GM12878 (cell line): Measurements from ENCODE around the gene AKAP13. TPM values are rescaled to one million over a fixed set of nuclear protein-coding genes. Genes with fewer than 3 reads are reported as not detected.

Experiments
- BACH1 ChIP-seq: fragments of 450-650 bp; IDR thresholded peaks from 2 replicates; pipeline ENCODE4 v1.6.1; 2017; ENCODE audit warnings: mild to moderate bottlenecking, borderline replicate concordance
- ETV6 ChIP-seq, 2 experiments: fragments of 450-650 bp in 1 of 2; IDR thresholded peaks in 1 of 2; conservative IDR thresholded peaks in 1 of 2; 2 replicates each; pipeline ENCODE4 v1.6.1; 2014; ENCODE audit warnings: antibody characterized with exemption in 1 of 2, borderline replicate concordance in 1 of 2, low read depth in 1 of 2, mild to moderate bottlenecking in 1 of 2, moderate library complexity in 1 of 2
- FOXM1 ChIP-seq: IDR thresholded peaks from 2 replicates; pipeline ENCODE4 v1.6.1; 2012; ENCODE audit warnings: low read depth, mild to moderate bottlenecking, inconsistent platforms, low read length, moderate library complexity
- GATAD2B ChIP-seq: fragments of 450-650 bp; conservative IDR thresholded peaks from 2 replicates; pipeline ENCODE4 v1.6.1; 2017; ENCODE audit warnings: low read depth, mild to moderate bottlenecking, moderate library complexity
- HCFC1 ChIP-seq: fragments of 150-350 bp; IDR thresholded peaks from 2 replicates; pipeline ENCODE4 v1.6.1; 2014; ENCODE audit warnings: low read length
- LARP7 ChIP-seq: fragments of 450-650 bp; IDR thresholded peaks from 2 replicates; pipeline ENCODE4 v1.6.1; 2017; ENCODE audit warnings: mild to moderate bottlenecking
- NFYA ChIP-seq: IDR thresholded peaks from 2 replicates; pipeline ENCODE4 v1.6.1; 2011; ENCODE audit warnings: low read depth, mild to moderate bottlenecking, low read length, improper control_type of control experiment, borderline replicate concordance
- STAT1 ChIP-seq: fragments of 450-650 bp; conservative IDR thresholded peaks from 2 replicates; pipeline ENCODE4 v1.6.1; 2014; ENCODE audit warnings: antibody characterized with exemption, mild to moderate bottlenecking
- TAF1 ChIP-seq: IDR thresholded peaks from 2 replicates; pipeline ENCODE4 v1.6.1; 2011; ENCODE audit warnings: mild to moderate bottlenecking, low read depth, low read length, borderline replicate concordance
- TCF3 ChIP-seq: IDR thresholded peaks from 2 replicates; pipeline ENCODE4 v1.6.1; 2012; ENCODE audit warnings: low read depth, mild to moderate bottlenecking, low read length, borderline replicate concordance; ENCODE audit not compliant: insufficient read depth
- polyA plus RNA-seq, 11 experiments: library from polyadenylated mRNA; depleted of rRNA in 4 of 11; unstranded in 6 of 11; stranded (reverse) in 5 of 11; fragments of >200 nt; fragmentation: Nextera tagmentation in 4 of 11; fragmentation: Illumina TruSeq in 1 of 11; extraction: Ambion mirVana in 4 of 11; extraction: Trizol in 1 of 11; gene quantifications; 1 replicate in 1 of 11; 2 replicates in 10 of 11; pipeline versions ENCODE4 v1.2.1 to v1.2.3, GENCODE V29; 2011 to 2016; ENCODE audit warnings: inconsistent platforms in 2 of 11, missing spikeins in 2 of 11, low read depth in 1 of 11
- total RNA-seq, 4 experiments: library from RNA; depleted of rRNA in 3 of 4; stranded (reverse); fragments of >200 nt in 3 of 4; fragmentation: Illumina TruSeq in 1 of 4; extraction: Trizol in 1 of 4; gene quantifications; 2 replicates each; pipeline versions ENCODE4 v1.2.1 to v1.2.3, GENCODE V29; 2013 to 2021
- TF ChIP-seq, protein P1 (sequence below): fragments of 450-650 bp; formaldehyde crosslinking; IDR thresholded peaks from 2 replicates; pipeline ENCODE4 v1.4.0; 2022; ENCODE audit warnings: mild to moderate bottlenecking, moderate library complexity
- TF ChIP-seq, protein P2 (sequence below): IDR thresholded peaks from 2 replicates; pipeline ENCODE4 v1.6.1; 2011; ENCODE audit warnings: low read depth, low read length, improper control_type of control experiment, borderline replicate concordance
- TF ChIP-seq, protein P3 (sequence below): fragments of 450-650 bp; conservative IDR thresholded peaks from 2 replicates; pipeline ENCODE4 v1.6.1; 2017; ENCODE audit warnings: mild to moderate bottlenecking, moderate library complexity

AKAP13 gene
- total and polyA plus RNA-seq, 10 of the 15 experiments (the other 5 are each of a cell fraction or from before 2014, with no cell fraction given) = 14.4 to 74.9 (median 55.1) TPM

DNA sequence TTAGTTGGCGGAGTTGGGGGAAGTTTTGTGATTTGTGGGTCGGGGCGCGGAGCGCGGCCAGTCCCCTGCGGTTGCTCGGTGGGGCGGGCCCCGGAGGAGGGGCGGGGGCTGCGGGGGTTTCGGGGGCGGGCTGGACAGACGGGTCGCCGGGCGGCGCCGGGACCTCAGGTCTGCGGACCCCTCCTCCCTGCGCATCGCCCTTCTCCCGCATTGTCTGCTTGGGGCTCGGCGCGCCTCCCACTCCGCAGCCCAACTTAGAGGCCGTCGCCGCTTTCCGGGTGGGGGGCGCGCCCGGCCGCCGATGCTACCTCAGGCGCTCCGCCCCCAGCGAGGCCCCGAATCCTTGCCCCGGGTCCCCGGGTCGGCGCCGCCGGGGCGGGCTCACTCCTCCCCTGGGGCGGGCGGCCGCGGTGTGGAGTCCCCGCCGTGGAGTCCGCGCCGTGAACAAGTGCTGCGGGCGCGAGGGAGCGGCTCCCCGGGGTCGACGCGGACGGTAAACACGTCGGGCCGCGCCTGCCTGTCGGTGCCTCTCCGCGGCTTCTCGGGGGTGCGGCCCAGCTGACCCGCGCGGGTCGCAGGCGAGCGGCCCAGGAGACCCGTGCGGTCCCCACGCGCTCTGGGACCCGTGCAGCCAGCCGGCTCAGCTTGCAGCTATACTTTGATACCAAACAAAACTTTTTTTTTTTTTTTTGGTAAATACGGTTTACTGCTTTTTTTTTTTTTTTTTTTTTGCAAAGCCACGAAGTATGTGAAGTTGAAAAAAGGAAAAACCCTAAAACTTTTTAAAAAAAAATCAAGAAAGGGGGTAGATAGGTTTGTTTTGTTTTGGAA is 624 bp downstream of the AKAP13 start (continued):
- TF ChIP-seq NFYA (no peak), GATAD2B (peak; percentile 89), LARP7 (peak; percentile 81), HCFC1 (no peak), TCF3 (no peak), STAT1 (no peak), ETV6 (conservative IDR thresholded peaks at IDR 0.05 in 1 of 2, IDR thresholded peaks at IDR 0.05 in 1 of 2; ENCODE audit: borderline replicate concordance in 1 of 2, low read depth in 1 of 2) (no peak), FOXM1 (no peak), TAF1 (no peak), BACH1 (peak; percentile 86)
- TF ChIP-seq, protein P1, sequence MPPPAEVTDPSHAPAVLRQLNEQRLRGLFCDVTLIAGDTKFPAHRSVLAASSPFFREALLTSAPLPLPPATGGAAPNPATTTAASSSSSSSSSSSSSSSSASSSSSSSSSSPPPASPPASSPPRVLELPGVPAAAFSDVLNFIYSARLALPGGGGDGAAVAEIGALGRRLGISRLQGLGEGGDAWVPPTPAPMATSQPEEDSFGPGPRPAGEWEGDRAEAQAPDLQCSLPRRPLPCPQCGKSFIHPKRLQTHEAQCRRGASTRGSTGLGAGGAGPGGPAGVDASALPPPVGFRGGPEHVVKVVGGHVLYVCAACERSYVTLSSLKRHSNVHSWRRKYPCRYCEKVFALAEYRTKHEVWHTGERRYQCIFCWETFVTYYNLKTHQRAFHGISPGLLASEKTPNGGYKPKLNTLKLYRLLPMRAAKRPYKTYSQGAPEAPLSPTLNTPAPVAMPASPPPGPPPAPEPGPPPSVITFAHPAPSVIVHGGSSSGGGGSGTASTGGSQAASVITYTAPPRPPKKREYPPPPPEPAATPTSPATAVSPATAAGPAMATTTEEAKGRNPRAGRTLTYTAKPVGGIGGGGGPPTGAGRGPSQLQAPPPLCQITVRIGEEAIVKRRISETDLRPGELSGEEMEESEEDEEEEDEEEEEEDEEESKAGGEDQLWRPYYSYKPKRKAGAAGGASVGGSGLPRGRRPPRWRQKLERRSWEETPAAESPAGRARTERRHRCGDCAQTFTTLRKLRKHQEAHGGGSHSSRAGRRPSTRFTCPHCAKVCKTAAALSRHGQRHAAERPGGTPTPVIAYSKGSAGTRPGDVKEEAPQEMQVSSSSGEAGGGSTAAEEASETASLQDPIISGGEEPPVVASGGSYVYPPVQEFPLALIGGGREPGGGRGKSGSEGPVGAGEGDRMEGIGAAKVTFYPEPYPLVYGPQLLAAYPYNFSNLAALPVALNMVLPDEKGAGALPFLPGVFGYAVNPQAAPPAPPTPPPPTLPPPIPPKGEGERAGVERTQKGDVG (CRISPR knock-in tag) = no peak
- TF ChIP-seq, protein P2, sequence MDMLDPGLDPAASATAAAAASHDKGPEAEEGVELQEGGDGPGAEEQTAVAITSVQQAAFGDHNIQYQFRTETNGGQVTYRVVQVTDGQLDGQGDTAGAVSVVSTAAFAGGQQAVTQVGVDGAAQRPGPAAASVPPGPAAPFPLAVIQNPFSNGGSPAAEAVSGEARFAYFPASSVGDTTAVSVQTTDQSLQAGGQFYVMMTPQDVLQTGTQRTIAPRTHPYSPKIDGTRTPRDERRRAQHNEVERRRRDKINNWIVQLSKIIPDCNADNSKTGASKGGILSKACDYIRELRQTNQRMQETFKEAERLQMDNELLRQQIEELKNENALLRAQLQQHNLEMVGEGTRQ = no peak
- TF ChIP-seq, protein P3, sequence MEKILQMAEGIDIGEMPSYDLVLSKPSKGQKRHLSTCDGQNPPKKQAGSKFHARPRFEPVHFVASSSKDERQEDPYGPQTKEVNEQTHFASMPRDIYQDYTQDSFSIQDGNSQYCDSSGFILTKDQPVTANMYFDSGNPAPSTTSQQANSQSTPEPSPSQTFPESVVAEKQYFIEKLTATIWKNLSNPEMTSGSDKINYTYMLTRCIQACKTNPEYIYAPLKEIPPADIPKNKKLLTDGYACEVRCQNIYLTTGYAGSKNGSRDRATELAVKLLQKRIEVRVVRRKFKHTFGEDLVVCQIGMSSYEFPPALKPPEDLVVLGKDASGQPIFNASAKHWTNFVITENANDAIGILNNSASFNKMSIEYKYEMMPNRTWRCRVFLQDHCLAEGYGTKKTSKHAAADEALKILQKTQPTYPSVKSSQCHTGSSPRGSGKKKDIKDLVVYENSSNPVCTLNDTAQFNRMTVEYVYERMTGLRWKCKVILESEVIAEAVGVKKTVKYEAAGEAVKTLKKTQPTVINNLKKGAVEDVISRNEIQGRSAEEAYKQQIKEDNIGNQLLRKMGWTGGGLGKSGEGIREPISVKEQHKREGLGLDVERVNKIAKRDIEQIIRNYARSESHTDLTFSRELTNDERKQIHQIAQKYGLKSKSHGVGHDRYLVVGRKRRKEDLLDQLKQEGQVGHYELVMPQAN = peak; percentile 66
